Thyroid gland (tissue), 4 donors: ENCODE measurements around the gene SLC35G3.

Experiments used
- POLR2A ChIP-seq, 2 donors: fragments of 450-650 bp; IDR thresholded peaks; one replicate each; pipeline ENCODE4 v1.6.1; 2017; ENCODE audit warnings: antibody characterized with exemption in 2 of 2, mild to moderate bottlenecking in 2 of 2, moderate library complexity in 1 of 2
- TF ChIP-seq, protein P1 (sequence below), 6 experiments: fragments of 200-600 bp in 3 of 6; fragments of 450-650 bp in 3 of 6; sonication (generic) in 3 of 6; IDR thresholded peaks; one replicate each; pipeline ENCODE4 v1.5.1; 2016 to 2019; ENCODE audit warnings: antibody characterized with exemption in 6 of 6, mild to moderate bottlenecking in 2 of 6, inconsistent platforms in 1 of 6, moderate library complexity in 1 of 6

DNA sequence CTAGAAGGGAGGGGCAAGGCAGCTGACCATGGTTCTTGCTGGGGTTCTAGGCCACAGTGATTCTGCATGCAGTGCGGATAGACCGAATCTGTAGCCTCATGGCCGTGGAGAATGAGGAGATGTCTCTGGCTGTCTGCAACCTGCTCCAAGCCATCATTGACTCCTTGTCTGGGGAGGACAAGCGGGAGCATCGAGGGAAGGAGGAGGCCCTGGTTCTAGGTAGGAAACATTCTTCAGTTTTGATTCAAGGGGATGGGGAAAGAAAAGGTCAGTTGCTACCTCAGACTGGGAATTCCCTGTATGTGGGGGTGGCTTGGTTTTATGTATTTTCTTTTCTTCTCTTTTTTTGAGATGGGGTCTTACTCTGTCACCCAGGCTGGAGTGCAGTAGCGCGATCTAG, 38.9 kb downstream of the SLC35G3 start:
- TF ChIP-seq, protein P1, sequence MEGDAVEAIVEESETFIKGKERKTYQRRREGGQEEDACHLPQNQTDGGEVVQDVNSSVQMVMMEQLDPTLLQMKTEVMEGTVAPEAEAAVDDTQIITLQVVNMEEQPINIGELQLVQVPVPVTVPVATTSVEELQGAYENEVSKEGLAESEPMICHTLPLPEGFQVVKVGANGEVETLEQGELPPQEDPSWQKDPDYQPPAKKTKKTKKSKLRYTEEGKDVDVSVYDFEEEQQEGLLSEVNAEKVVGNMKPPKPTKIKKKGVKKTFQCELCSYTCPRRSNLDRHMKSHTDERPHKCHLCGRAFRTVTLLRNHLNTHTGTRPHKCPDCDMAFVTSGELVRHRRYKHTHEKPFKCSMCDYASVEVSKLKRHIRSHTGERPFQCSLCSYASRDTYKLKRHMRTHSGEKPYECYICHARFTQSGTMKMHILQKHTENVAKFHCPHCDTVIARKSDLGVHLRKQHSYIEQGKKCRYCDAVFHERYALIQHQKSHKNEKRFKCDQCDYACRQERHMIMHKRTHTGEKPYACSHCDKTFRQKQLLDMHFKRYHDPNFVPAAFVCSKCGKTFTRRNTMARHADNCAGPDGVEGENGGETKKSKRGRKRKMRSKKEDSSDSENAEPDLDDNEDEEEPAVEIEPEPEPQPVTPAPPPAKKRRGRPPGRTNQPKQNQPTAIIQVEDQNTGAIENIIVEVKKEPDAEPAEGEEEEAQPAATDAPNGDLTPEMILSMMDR (IDR thresholded peaks at IDR 0.05), result no peak
- no peak for TF ChIP-seq POLR2A (IDR thresholded peaks at IDR 0.05)
